H9 (cell line): ENCODE measurements around the gene PERP. TPM values are rescaled to one million over a fixed set of nuclear protein-coding genes. Genes with fewer than 3 reads are reported as not detected.

Experiments
- DNase-seq: peaks from one replicate; pipeline ENCODE4 v3.0.0-alpha.2; 2017
- H2AFZ ChIP-seq: one replicate; pipeline ENCODE4 v1.6.1; 2013; ENCODE audit warnings: mild to moderate bottlenecking, low read length, control low read depth, moderate library complexity
- H2AK5ac ChIP-seq: 2 replicates; pipeline ENCODE4 v1.6.1; 2013; ENCODE audit warnings: low read length, control low read depth, mixed read lengths; ENCODE audit not compliant: insufficient read length
- H2BK120ac ChIP-seq: one replicate; pipeline ENCODE4 v1.6.1; 2013; ENCODE audit warnings: low read depth, mild to moderate bottlenecking, low read length, control low read depth, inconsistent platforms; ENCODE audit not compliant: poor library complexity, severe bottlenecking
- H2BK12ac ChIP-seq: 2 replicates; pipeline ENCODE4 v1.6.1; 2013; ENCODE audit warnings: low read length, control low read depth, mixed read lengths, low read depth; ENCODE audit not compliant: insufficient read length
- H2BK15ac ChIP-seq: 2 replicates; pipeline ENCODE4 v1.6.1; 2013; ENCODE audit warnings: low read depth, low read length, control low read depth
- H2BK20ac ChIP-seq: one replicate; pipeline ENCODE4 v1.6.1; 2013; ENCODE audit warnings: low read depth, mild to moderate bottlenecking, low read length, control low read depth, inconsistent platforms; ENCODE audit not compliant: poor library complexity, severe bottlenecking
- H2BK5ac ChIP-seq: 2 replicates; pipeline ENCODE4 v1.6.1; 2013; ENCODE audit warnings: low read length, control low read depth, mixed read lengths; ENCODE audit not compliant: insufficient read length
- H3K14ac ChIP-seq: 2 replicates; pipeline ENCODE4 v1.6.1; 2013; ENCODE audit warnings: low read length, control low read depth; ENCODE audit not compliant: insufficient read depth
- H3K18ac ChIP-seq: 2 replicates; pipeline ENCODE4 v1.6.1; 2013; ENCODE audit warnings: low read depth, mild to moderate bottlenecking, mixed read lengths, low read length, control low read depth; ENCODE audit not compliant: insufficient read length
- H3K23ac ChIP-seq: 2 replicates; pipeline ENCODE4 v1.6.1; 2013; ENCODE audit warnings: low read length, control low read depth, mixed read lengths, low read depth; ENCODE audit not compliant: insufficient read length
- H3K23me2 ChIP-seq: 2 replicates; pipeline ENCODE4 v1.6.1; 2013; ENCODE audit warnings: low read depth, mild to moderate bottlenecking, mixed read lengths, low read length, control low read depth; ENCODE audit not compliant: insufficient read length, poor library complexity, severe bottlenecking
- H3K27ac ChIP-seq: 2 replicates; pipeline ENCODE4 v1.5.1; 2013; ENCODE audit warnings: low read length, control low read depth, mixed read lengths, low read depth; ENCODE audit not compliant: insufficient read length
- H3K27me3 ChIP-seq: 2 replicates; pipeline ENCODE4 v1.6.1; 2013; ENCODE audit warnings: low read length, control low read depth, inconsistent platforms; ENCODE audit not compliant: insufficient read depth
- H3K4ac ChIP-seq: 2 replicates; pipeline ENCODE4 v1.6.1; 2013; ENCODE audit warnings: low read depth, mild to moderate bottlenecking, control low read depth, inconsistent platforms, low read length, moderate library complexity
- H3K4me1 ChIP-seq: 2 replicates; pipeline ENCODE4 v1.6.1; 2013; ENCODE audit warnings: low read length, control low read depth, inconsistent platforms; ENCODE audit not compliant: insufficient read depth
- H3K4me2 ChIP-seq: 2 replicates; pipeline ENCODE4 v1.6.1; 2013; ENCODE audit warnings: low read length, control low read depth, mixed read lengths; ENCODE audit not compliant: insufficient read length, insufficient read depth
- H3K56ac ChIP-seq: 2 replicates; pipeline ENCODE4 v1.6.1; 2013; ENCODE audit warnings: low read depth, mild to moderate bottlenecking, mixed read lengths, low read length, control low read depth; ENCODE audit not compliant: insufficient read length
- H3K79me1 ChIP-seq: 2 replicates; pipeline ENCODE4 v1.6.1; 2013; ENCODE audit warnings: low read depth, mild to moderate bottlenecking, moderate library complexity, low read length, control low read depth, inconsistent platforms; ENCODE audit not compliant: insufficient read depth, poor library complexity, severe bottlenecking
- H3K79me2 ChIP-seq: 2 replicates; pipeline ENCODE4 v1.6.1; 2013; ENCODE audit warnings: low read length, control low read depth, inconsistent platforms; ENCODE audit not compliant: insufficient read depth
- H3K9ac ChIP-seq: 2 replicates; pipeline ENCODE4 v1.6.1; 2013; ENCODE audit warnings: low read length, control low read depth, mixed read lengths; ENCODE audit not compliant: insufficient read length; ENCODE audit errors: extremely low read depth
- H3K9me3 ChIP-seq: one replicate; pipeline ENCODE4 v1.6.1; 2013; ENCODE audit warnings: low read depth, low read length, inconsistent platforms; ENCODE audit not compliant: control insufficient read depth
- H3T11ph ChIP-seq: one replicate; pipeline ENCODE4 v1.6.1; 2013; ENCODE audit warnings: mild to moderate bottlenecking, low read length, control low read depth, inconsistent platforms
- H4K20me1 ChIP-seq: one replicate; pipeline ENCODE4 v1.6.1; 2013; ENCODE audit not compliant: control insufficient read depth, insufficient read length, insufficient read depth
- H4K5ac ChIP-seq: 2 replicates; pipeline ENCODE4 v1.6.1; 2013; ENCODE audit warnings: low read depth, mild to moderate bottlenecking, mixed read lengths, low read length, control low read depth; ENCODE audit not compliant: insufficient read length
- H4K8ac ChIP-seq: replicated peaks from 2 replicates; pipeline ENCODE4 v1.6.1; 2013; ENCODE audit warnings: low read length, control low read depth, mixed read lengths, low read depth; ENCODE audit not compliant: insufficient read length
- H4K91ac ChIP-seq: 2 replicates; pipeline ENCODE4 v1.6.1; 2013; ENCODE audit warnings: low read depth, mild to moderate bottlenecking, moderate library complexity, mixed read lengths, low read length, control low read depth; ENCODE audit not compliant: insufficient read length
- H3K27ac Mint-ChIP-seq, 3 experiments: 2 replicates in 2 of 3; 3 replicates in 1 of 3; pipeline ENCODE4 v1.8.0; 2020 to 2021; ENCODE audit warnings: mixed read lengths in 3 of 3, mild to moderate bottlenecking in 1 of 3, moderate library complexity in 1 of 3
- H3K27me3 Mint-ChIP-seq: 2 replicates; pipeline ENCODE4 v1.8.0; 2021; ENCODE audit warnings: low read depth, mild to moderate bottlenecking, moderate library complexity, mixed read lengths
- H3K36me3 Mint-ChIP-seq, 3 experiments: 2 replicates in 2 of 3; 3 replicates in 1 of 3; pipeline ENCODE4 v1.8.0; 2020 to 2021; ENCODE audit warnings: low read depth in 3 of 3, mixed read lengths in 3 of 3; ENCODE audit not compliant: insufficient read depth in 1 of 3
- H3K4me1 Mint-ChIP-seq, 2 experiments: 2 replicates each; pipeline ENCODE4 v1.8.0; 2020; ENCODE audit warnings: mixed read lengths in 2 of 2
- H3K4me3 Mint-ChIP-seq, 2 experiments: 2 replicates in 1 of 2; 3 replicates in 1 of 2; pipeline ENCODE4 v1.8.0; 2020 to 2021; ENCODE audit warnings: mild to moderate bottlenecking in 2 of 2, mixed read lengths in 2 of 2, moderate library complexity in 1 of 2
- H3K9me3 Mint-ChIP-seq, 2 experiments: 2 replicates in 1 of 2; 3 replicates in 1 of 2; pipeline ENCODE4 v1.8.0; 2020; ENCODE audit warnings: mild to moderate bottlenecking in 2 of 2, mixed read lengths in 2 of 2, moderate library complexity in 1 of 2
- CTCF ChIP-seq: fragments of 200-600 bp; sonication (generic); conservative IDR thresholded peaks from 3 replicates; pipeline ENCODE4 v1.8.0; 2021; ENCODE audit warnings: antibody characterized with exemption, mild to moderate bottlenecking
- WGBS: extraction: QIAGEN DNeasy Blood & Tissue Kit; methylation state at CpG from one replicate; pipeline ENCODE4 v1.1.7; 2013; ENCODE audit warnings: missing lambda C conversion rate, low lambda C conversion rate, mixed read lengths; ENCODE audit not compliant: insufficient read length; ENCODE audit errors: extremely low coverage; 5-methylcytosine and 5-hydroxymethylcytosine counted together
- total RNA-seq: library from RNA; stranded (reverse); gene quantifications from 2 replicates; pipeline ENCODE4 v1.2.1, GENCODE V29; 2021

The PERP gene
- total RNA-seq, 1 experiment from 2014 or later = 28.7 TPM

- peaks cover 0 to 8% (median 0%) of the 10 kb centered on the region in 3 experiments; a peak in 3 of 7 replicates for H3K36me3 Mint-ChIP-seq
- H3K9ac ChIP-seq = no peak overlapping the region
- peaks cover 4% of the 10 kb centered on the region for H3K79me1 ChIP-seq
- H3K27me3 Mint-ChIP-seq = peaks cover 14% of the 10 kb centered on the region
- no peak overlapping the region for H3K4me2 ChIP-seq
- peak overlapping the region in 2 of 3 experiments; percentile 43 to 48; a peak in 2 of 7 replicates for H3K27ac Mint-ChIP-seq
- no peak overlapping the region for H3K18ac ChIP-seq
- peaks cover 2% of the 10 kb centered on the region; the same call in 1 of the 2 replicates for H3K4me1 ChIP-seq
- H3K9me3 ChIP-seq = no peaks in the 10 kb centered on the region
- no peak overlapping the region for H2BK5ac ChIP-seq
- peaks cover 16% of the 10 kb centered on the region for H3K23me2 ChIP-seq
- no peaks in the 10 kb centered on the region for H4K20me1 ChIP-seq
- peak overlapping the region in 1 of 2 experiments; percentile 5; a peak in 1 of 5 replicates for H3K4me3 Mint-ChIP-seq
- no CpG with 5 or more reads among the region's 10 CpGs for WGBS
- no peak overlapping the region for H3T11ph ChIP-seq
- no peak overlapping the region for H3K23ac ChIP-seq
- no peak overlapping the region for H2BK12ac ChIP-seq
- peaks cover 22 to 35% of the 10 kb centered on the region in 2 experiments for H3K4me1 Mint-ChIP-seq
- H2BK120ac ChIP-seq = no peak overlapping the region
- no peak overlapping the region for H3K27ac ChIP-seq
- H2BK20ac ChIP-seq = no peak overlapping the region
- H3K9me3 Mint-ChIP-seq = no peaks in the 10 kb centered on the region; a peak in 1 of 5 replicates
- no peak overlapping the region for H4K91ac ChIP-seq
- no peak overlapping the region for H3K4ac ChIP-seq
- H3K27me3 ChIP-seq = peaks cover 2% of the 10 kb centered on the region; the same call in 1 of the 2 replicates
- H2AK5ac ChIP-seq = no peak overlapping the region
- no peak for DNase-seq
- peaks cover 4% of the 10 kb centered on the region; the same call in 1 of the 2 replicates for H3K79me2 ChIP-seq
- H4K8ac ChIP-seq = no peak overlapping the region
- H3K56ac ChIP-seq = no peak overlapping the region
- no peak overlapping the region for H4K5ac ChIP-seq
- no peak overlapping the region for H2BK15ac ChIP-seq
- no peak overlapping the region for H2AFZ ChIP-seq
- no peak for TF ChIP-seq CTCF
- no peak overlapping the region for H3K14ac ChIP-seq
Measured at GRCh38 chr6:138104618-138105213, 2.5 kb downstream of the PERP start.
